ENCODE measurements around the gene FANK1.

The FANK1 gene

DNA sequence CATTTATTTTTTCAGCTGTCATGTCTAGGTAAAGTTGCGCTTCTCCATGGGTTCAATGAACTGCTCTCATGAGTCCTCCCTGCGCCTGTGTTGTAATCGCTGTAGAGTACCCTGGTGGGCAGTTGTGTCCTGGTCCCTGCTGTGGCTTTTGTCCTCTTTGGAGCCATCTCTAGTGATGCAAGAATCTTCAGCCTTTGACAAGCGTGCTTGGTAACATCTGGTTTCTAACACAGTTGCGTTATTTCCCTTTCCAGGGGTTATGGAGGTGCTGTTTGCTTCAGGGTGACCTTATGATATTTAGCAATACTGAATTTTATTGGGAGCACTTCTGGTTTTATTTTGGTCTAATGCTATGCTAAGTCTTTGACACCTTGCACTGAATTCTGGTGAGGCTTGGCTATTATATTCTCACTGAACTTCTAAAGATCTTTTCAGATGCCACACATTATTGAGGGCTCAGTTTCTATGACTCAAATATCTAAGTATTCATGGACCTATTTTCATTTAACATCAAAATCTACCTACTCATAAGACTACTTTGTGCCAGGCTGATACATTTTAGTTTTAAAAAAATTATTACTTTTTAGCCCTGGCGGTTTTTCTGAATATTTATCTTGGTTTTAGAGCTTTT is 88.6 kb downstream of the FANK1 start:
- DNase-seq (ENCODE audit: low read depth in 3 of 3, low spot score in 1 of 3) = no peak

- no peak for DNase-seq (ENCODE audit: low read depth in 3 of 3, low spot score in 1 of 3)
Observed at GRCh38 chr10:125985557-125986240, 89.3 kb downstream of the FANK1 start.

DNA sequence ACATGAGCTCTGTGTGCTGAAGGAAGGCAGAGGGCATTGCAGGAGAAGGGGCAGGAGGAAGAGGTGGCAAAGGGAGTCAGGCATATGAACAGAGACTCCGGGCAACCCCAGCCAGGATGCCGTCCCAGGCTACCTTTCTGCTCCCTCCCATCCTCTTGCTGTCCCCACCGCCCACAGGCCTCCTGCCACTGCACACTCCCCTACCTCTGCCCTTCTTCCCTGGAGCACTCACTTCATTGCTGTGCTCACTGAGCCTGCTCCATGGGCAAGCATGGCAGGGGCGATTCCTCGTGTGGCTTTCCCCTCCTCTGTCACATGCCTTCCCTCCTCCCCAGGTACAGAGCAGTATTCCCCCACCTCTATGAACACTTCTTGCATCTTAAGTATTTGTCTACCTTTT is 93.4 kb downstream of the FANK1 start:
- DNase-seq (ENCODE audit: low read depth in 3 of 3, low spot score in 1 of 3) = no peak

DNA sequence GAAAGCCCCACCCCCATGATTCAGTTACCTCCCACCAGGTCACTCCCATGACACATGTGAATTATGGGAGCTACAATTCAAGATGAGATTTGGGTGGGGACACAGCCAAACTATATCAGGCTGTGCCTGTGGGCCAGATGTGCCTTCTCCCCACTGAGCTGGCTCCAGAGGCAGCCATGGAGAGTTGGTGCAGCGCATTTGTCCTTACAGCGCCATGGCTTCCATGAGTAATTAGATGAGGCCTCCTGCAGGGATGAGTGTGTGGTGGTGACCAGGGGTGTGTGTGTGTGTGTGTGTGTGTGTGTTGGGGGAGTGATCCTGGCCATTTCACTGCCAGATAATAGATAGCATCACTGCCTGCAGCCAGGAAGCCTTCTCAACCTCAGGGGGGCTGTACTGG is 94.6 kb downstream of the FANK1 start:
- DNase-seq (ENCODE audit: low read depth in 3 of 3, low spot score in 1 of 3) = no peak

- DNase-seq (ENCODE audit: low read depth in 3 of 3, low spot score in 1 of 3) = no peak
Observed at GRCh38 chr10:125991392-125991791, 95.0 kb downstream of the FANK1 start.

DNA sequence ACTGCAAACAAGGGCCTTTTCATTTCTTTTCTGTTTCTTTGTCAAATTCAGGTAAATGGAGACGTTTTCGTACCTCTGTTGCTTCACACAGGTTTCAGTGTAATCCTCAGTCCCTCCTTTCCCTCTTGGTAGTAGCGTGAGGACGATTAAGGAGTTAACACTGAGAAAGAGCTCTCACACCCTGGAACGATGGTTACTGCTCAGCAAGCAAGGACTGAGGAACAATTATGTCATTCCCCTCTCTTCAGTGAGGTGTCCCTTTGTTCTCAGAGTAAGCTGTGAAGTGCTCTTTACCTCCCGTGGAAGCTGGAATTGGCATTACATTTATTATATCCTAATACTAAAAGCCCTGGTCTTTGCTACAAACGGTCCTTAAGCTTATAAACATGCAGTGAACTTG is 95.9 kb downstream of the FANK1 start:
- no peak for DNase-seq (ENCODE audit: low read depth in 3 of 3, low spot score in 1 of 3)

DNA sequence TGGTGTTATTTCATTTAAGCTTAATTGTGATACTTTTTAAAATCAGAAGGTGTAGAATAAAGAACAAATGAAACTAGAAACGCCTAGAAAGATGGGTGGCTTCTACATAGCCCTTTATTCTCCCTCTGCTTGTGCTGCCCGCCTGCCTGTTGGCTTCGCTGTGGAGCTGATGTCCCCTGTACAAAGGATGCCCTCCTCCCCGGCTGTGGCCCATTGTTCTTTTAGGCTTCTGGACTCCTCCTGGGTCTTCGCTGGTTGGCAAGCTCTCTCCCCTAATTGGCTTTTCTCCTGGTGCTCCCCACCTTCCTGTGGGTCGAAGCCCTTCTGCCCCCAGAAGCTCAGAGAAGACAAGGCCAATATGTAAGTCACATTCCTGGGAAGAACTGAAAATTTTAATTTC is 98.2 kb downstream of the FANK1 start:
- no peak for DNase-seq (ENCODE audit: low read depth in 3 of 3, low spot score in 1 of 3)

- no peak for DNase-seq (ENCODE audit: low read depth in 3 of 3, low spot score in 1 of 3)
Observed at GRCh38 chr10:125995726-125996304, 99.5 kb downstream of the FANK1 start.

GRCh38 chr10:125997586-125997985 is 101.2 kb downstream of the FANK1 start:
- DNase-seq (ENCODE audit: low read depth in 3 of 3, low spot score in 1 of 3) = no peak

DNA sequence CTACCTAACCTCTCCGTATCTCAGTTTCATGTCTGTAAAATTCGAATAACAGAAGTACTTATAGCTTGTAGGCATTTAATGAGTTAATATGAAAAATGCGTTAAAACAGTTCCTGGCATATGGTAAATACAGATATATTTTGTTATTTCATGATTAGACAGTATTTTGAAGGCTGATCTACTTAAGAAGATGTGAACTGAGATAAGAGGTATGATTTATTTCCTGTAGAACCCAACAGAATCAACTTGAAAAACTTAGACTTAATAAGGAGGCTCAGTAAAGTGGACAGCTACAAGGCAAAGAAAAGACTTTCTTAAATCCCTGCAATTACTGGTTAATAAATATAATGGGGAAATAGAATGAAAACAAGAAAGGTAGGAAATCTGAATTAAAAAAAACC is 103.3 kb downstream of the FANK1 start:
- no peak for DNase-seq (ENCODE audit: low read depth in 3 of 3, low spot score in 1 of 3)

DNA sequence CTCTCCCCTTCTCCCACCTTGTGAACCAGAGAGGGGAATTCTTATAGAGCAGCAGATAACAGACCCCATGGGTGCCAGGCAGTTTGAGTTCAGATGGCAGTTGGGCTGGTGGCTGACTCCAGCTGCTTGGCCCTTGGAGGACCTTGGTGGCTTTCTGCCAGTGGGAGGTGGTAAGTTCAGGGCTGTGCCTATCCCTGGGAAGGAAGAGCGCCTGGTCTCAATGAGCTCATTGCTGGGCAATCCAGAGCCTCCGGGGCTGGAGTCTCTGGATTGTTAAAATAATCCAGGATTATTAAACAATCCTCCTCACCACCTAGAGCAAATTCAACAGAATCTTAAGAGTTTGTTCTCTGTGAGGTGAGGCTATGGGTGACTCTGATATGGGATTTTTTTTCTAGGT is 105.2 kb downstream of the FANK1 start:
- no peak for DNase-seq (ENCODE audit: low read depth in 3 of 3, low spot score in 1 of 3)

GRCh38 chr10:126004752-126005151 is 108.4 kb downstream of the FANK1 start:
- DNase-seq (ENCODE audit: low read depth in 3 of 3, low spot score in 1 of 3) = no peak

DNA sequence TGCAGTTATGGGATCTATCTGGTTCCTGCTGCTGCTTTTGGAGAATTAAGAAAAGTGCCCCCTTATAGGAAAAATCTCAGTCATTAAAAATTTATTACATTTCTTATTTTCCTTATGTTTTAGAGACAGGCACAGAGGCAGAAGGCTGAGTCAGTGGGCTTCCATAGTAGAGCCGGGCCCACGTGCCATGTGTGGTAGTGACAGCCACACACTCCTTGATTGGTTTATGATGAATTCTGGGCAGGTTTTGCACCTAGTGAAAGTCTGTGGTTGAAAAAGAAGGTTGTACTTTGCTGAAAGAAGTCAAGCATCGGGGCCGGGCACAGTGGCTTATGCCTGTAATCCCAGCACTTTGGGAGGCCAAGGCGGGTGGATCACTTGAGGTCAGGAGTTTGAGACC is 109.9 kb downstream of the FANK1 start:
- DNase-seq (ENCODE audit: low read depth in 3 of 3, low spot score in 1 of 3) = no peak

DNA sequence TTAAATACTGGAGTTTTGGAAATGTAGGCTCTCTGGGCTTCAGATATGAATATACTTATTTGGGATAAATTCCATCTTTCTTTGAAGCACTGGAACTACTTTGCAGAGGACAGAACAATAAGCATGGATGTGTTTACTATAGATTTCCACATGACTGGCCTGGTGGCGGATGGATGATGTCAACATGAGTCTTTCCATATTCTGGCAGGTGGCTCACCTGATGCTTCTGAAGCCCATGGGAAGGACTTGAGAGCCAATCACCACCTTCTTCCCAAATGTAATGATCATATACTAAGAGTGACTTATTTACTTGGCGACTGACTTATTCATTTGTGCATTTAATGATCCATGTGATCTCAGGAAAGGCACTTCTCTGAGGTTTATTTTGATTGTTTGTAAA is 110.5 kb downstream of the FANK1 start:
- no peak for DNase-seq (ENCODE audit: low read depth in 3 of 3, low spot score in 1 of 3)

DNA sequence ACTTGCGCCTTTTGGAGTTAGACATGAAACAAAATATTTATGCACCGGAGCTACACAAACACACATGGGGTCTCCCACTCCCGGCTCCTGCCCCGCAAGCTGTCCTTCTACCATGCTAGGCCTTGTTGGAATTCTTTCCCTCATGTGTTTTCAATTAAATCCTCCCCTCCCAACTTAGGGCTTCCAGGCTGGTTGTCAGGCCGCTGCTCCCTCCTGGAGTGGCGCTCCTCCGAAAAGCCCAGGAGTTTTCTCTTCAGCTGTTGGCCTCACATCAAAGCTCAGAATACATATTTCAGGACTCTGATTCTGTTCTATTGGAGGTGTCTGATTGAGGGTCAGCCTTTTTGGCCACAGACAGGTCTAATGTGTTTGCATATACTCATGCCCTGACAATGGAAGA is 113.3 kb downstream of the FANK1 start:
- DNase-seq (ENCODE audit: low read depth in 3 of 3, low spot score in 1 of 3) = no peak

- no peak for DNase-seq (ENCODE audit: low read depth in 3 of 3, low spot score in 1 of 3)
Observed at GRCh38 chr10:126011995-126012394, 115.6 kb downstream of the FANK1 start.

GRCh38 chr10:126012485-126012884 is 116.1 kb downstream of the FANK1 start:
- DNase-seq (ENCODE audit: low read depth in 3 of 3, low spot score in 1 of 3) = no peak

DNA sequence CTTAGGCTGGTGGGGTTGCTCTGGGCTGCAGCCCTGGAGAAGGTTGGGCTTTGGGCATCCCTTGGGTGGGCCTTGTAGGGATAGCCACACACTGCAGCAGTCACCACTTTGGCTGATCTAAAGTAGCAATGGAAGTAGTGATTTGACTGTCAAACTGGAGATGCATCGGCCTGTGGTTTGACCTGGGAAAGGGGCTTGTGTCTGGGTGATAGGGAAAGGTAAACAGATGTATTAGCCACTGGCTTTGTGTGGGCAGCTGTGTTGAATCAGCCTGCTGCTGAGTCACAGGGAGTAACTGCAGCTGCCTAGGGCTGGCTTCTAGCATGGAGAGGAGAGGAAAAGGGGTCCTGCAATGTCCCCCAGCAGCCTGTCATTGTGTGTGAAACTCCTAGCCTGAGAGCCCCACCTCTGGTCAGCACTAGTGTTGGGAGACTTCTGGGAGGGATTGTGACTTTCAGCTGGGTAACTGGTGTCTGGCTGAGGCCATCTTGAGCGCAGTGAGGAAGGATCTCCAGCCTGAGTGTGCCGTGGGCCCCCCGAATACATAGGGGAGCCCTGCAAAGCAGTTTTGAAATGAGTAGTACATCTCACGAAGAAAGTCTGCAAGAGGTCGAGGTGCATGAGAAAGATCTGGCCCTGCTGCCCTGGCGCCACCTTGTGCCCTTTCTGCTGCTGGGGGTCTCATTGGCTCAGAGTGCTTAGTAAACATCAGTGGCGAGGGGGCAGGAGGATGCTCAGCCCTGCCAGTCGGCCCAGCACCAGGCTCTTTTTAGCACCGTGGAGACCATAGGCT is 117.3 kb downstream of the FANK1 start:
- DNase-seq (ENCODE audit: low read depth in 3 of 3, low spot score in 1 of 3) = no peak

DNA sequence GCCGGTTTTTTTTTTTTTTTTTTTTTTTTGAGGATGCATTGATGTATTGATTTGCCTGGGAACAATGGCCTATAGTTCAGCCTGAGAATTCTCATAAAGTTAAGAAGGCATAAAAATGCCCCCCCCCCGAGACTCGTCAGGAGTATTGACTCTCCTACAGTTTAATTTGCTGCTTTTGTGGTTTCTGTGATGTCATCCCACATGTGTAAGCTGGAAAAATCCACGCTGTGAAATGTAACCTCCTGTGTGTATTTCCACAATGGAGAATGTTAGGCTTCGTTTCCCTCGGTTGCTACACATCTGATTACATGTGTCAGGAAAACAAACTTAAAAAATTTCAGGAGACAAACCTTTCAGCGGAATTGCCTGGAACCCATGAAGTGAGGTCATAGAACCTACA is 117.9 kb downstream of the FANK1 start:
- DNase-seq (ENCODE audit: low read depth in 3 of 3, low spot score in 1 of 3) = no peak

GRCh38 chr10:126015413-126015812 is 119.0 kb downstream of the FANK1 start:
- DNase-seq (ENCODE audit: low read depth in 3 of 3, low spot score in 1 of 3) = no peak

GRCh38 chr10:126016156-126016805 is 119.9 kb downstream of the FANK1 start:
- no peak for DNase-seq (ENCODE audit: low read depth in 3 of 3, low spot score in 1 of 3)

DNA sequence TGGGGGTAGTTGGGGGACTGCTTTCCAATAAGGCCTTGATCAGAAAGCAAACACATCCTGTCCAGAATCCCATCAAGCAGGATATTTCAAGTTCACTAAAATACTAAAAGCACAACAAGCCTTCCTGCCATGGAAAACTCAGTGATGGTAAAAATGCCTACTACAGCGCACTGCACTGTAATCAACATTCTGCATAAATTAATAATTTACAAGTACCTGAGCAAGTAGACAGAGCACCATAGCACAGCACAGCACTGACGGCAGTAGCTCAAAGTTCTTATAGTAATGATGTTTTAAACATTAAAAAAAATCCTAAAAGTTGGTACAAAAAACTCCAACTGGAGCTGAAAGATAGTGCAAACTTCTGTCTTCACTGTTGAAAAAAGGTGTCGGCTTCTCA is 120.5 kb downstream of the FANK1 start:
- no peak for DNase-seq (ENCODE audit: low read depth in 3 of 3, low spot score in 1 of 3)

All from stimulated activated CD4-positive, alpha-beta T cell treated with anti-CD3 and anti-CD28 coated beads, TNF-alpha, amount 100 ng/mL, for 1 hour (primary cell).